Measurements from ENCODE around the gene QSER1. TPM values are rescaled to one million over a fixed set of nuclear protein-coding genes. Genes with fewer than 3 reads are reported as not detected.

Gene QSER1
- total and polyA plus RNA-seq, 12 donors = 2.5 to 23.8 (median 19.2) TPM

- no peaks in the 10 kb centered on the region for H3K9me3 ChIP-seq
- no peak for DNase-seq
- H3K27me3 ChIP-seq = peaks cover 0 to 10% (median 0%) of the 10 kb centered on the region in 7 donors
- no peak overlapping the region for H3K27ac ChIP-seq
- intact Hi-C loops (cut with DNase I) = loop anchor here in 1 of 10 donors (10.0 kb wide), 1 partner anchor 904 kb away; no protein-coding TSS in a partner anchor
- TF ChIP-seq CTCF (IDR thresholded peaks at IDR 0.05) = no peak
- whole genome bisulfite sequencing, 2 donors = 57 to 66% methylated on average over 4 of the region's 4 CpGs
- no peak for ATAC-seq
- H3K4me1 ChIP-seq = no peaks in the 10 kb centered on the region
- no peaks in the 10 kb centered on the region for H3K36me3 ChIP-seq
- H3K4me3 ChIP-seq = no peak overlapping the region
Observed at GRCh38 chr11:32881286-32881685, 11.3 kb upstream of the QSER1 start.

GRCh38 chr11:32883421-32883820 is 9.2 kb upstream of the QSER1 start:
- ATAC-seq = no peak
- Histone ChIP-seq H3K27ac (no peak overlapping the region), H3K36me3 (no peaks in the 10 kb centered on the region), H3K27me3 (peaks cover 0 to 10% (median 0%) of the 10 kb centered on the region in 7 donors), H3K4me1 (no peaks in the 10 kb centered on the region), H3K9me3 (no peaks in the 10 kb centered on the region), H3K4me3 (no peak overlapping the region)
- no peak for TF ChIP-seq CTCF (IDR thresholded peaks at IDR 0.05)
- intact Hi-C loops (cut with DNase I) = loop anchor here in 1 of 10 donors (10.0 kb wide), 1 partner anchor 901 kb away; no protein-coding TSS in a partner anchor
- no peak for DNase-seq
- WGBS, 2 donors = 77 to 93% methylated on average over 3 of the region's 3 CpGs

DNA sequence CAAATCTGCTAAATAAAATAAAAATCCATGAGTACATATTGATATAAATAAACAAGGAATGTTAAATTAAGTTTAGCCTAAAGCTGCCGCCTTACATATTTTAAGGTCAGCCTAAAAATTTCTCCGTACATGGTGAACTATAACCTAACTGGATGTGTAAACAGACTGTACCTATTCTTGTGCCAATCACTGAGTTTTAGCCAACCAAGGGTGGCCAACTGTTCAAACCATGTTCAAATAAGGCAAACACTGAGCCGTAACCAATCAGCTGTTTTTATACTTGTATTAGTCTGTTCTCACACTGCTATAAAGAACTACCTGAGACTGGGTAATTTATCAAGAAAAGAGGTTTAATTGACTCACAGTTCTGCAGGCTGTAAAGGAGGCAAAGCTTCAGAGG is 8.6 kb upstream of the QSER1 start:
- H3K36me3 ChIP-seq = no peaks in the 10 kb centered on the region
- no peaks in the 10 kb centered on the region for H3K9me3 ChIP-seq
- no peak for ATAC-seq
- intact Hi-C loops (cut with DNase I) = loop anchor here in 1 of 10 donors (10.0 kb wide), 1 partner anchor 901 kb away; no protein-coding TSS in a partner anchor
- H3K27ac ChIP-seq = no peak overlapping the region
- no peaks in the 10 kb centered on the region for H3K4me1 ChIP-seq
- no peak overlapping the region for H3K4me3 ChIP-seq
- TF ChIP-seq CTCF (IDR thresholded peaks at IDR 0.05) = no peak
- WGBS, 2 donors = 80 to 83% methylated on average over 3 of the region's 3 CpGs
- H3K27me3 ChIP-seq = peaks cover 0 to 10% (median 0%) of the 10 kb centered on the region in 7 donors
- DNase-seq = no peak

DNA sequence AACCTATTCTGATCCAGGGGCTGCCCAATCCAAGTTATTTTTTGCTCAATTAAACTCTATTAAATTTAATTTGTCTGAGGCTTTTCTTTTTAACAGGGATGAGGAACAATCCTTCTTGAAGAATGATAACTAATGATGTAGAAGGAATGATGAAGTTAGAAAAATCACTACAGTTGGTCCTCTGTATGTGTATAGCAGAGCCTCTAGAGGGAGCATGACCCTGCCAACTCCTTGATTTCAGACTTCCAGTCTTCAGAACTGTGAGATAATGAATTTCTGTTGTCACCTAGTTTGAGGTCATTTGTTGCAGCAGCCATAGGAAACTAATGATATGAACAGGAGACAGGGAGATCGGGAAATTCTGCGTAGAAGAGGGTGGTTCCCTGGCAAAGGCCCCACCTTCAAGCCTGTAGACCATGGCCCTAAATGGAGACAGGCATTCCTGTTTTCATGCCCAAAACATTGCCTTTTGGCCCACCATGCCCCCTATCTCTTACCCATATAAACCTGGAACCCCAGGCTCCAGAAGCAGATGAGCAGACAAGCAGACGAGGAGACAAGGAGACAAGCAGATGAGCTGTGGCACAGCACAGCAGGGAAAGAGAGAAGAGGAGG is 7.7 kb upstream of the QSER1 start:
- no peaks in the 10 kb centered on the region for H3K36me3 ChIP-seq
- peaks cover 0 to 10% (median 0%) of the 10 kb centered on the region in 7 donors for H3K27me3 ChIP-seq
- no peak overlapping the region for H3K27ac ChIP-seq
- intact Hi-C loops (cut with DNase I) = loop anchor here in 1 of 10 donors (10.0 kb wide), 1 partner anchor 900 kb away; no protein-coding TSS in a partner anchor
- H3K9me3 ChIP-seq = no peaks in the 10 kb centered on the region
- no peak overlapping the region for H3K4me3 ChIP-seq
- no peak for ATAC-seq
- peak in 7 of 9 donors; percentile 15 to 52 (median 43) for TF ChIP-seq CTCF (IDR thresholded peaks at IDR 0.05)
- 66 to 67% methylated on average over 3 of the region's 3 CpGs for WGBS, 2 donors
- no peaks in the 10 kb centered on the region for H3K4me1 ChIP-seq
- DNase-seq = no peak
